ENCODE data around the gene BPTF.
A peak's percentile ranks its signal among the peaks of the same experiment; 100 is the strongest.
"Not testable (repeated sequence)": the region's sequence is repeated elsewhere in the genome, so short reads cannot be mapped to it uniquely, and the experiment has no call there.

BPTF gene

GRCh38 chr17:67836205-67836987 is 11.1 kb downstream of the BPTF start:
- FAIRE-seq: no peak

GRCh38 chr17:67837965-67838364 is 12.7 kb downstream of the BPTF start:
- FAIRE-seq: no peak

GRCh38 chr17:67838538-67838937 is 13.2 kb downstream of the BPTF start:
- no peak for FAIRE-seq

- no peak for FAIRE-seq
These were observed 16.7 kb downstream of the BPTF start for GRCh38 chr17:67841992-67842391.

- no peak for FAIRE-seq
These were observed 17.3 kb downstream of the BPTF start for GRCh38 chr17:67842648-67843047.

GRCh38 chr17:67845374-67845773 is 20.1 kb downstream of the BPTF start:
- FAIRE-seq: no peak

GRCh38 chr17:67848189-67848588 is 22.9 kb downstream of the BPTF start:
- FAIRE-seq: not testable (repeated sequence)

GRCh38 chr17:67848846-67849245 is 23.5 kb downstream of the BPTF start:
- not testable (repeated sequence) for FAIRE-seq

- no peak for FAIRE-seq
These were observed 25.8 kb downstream of the BPTF start for GRCh38 chr17:67850991-67851631.

GRCh38 chr17:67853703-67854102 is 28.4 kb downstream of the BPTF start:
- FAIRE-seq: no peak

GRCh38 chr17:67854378-67854777 is 29.1 kb downstream of the BPTF start:
- FAIRE-seq: no peak

GRCh38 chr17:67855504-67856324 is 30.4 kb downstream of the BPTF start:
- FAIRE-seq: no peak

GRCh38 chr17:67856402-67856801 is 31.1 kb downstream of the BPTF start:
- not testable (repeated sequence) for FAIRE-seq

GRCh38 chr17:67862614-67863217 is 37.4 kb downstream of the BPTF start:
- FAIRE-seq: no peak

GRCh38 chr17:67863624-67864247 is 38.4 kb downstream of the BPTF start:
- no peak for FAIRE-seq

GRCh38 chr17:67865438-67865837 is 40.1 kb downstream of the BPTF start:
- no peak for FAIRE-seq

- no peak for FAIRE-seq
These were observed 42.3 kb downstream of the BPTF start for GRCh38 chr17:67867591-67867990.

GRCh38 chr17:67868176-67868575 is 42.9 kb downstream of the BPTF start:
- FAIRE-seq: no peak

- no peak for FAIRE-seq
These were observed 54.4 kb downstream of the BPTF start for GRCh38 chr17:67879662-67880061.

- no peak for FAIRE-seq
These were observed 55.8 kb downstream of the BPTF start for GRCh38 chr17:67881083-67881482.

- no peak for FAIRE-seq
These were observed 59.4 kb downstream of the BPTF start for GRCh38 chr17:67884741-67885140.

GRCh38 chr17:67891481-67892119 is 66.3 kb downstream of the BPTF start:
- peak; percentile 38 for FAIRE-seq
